Upper lobe of right lung (tissue), 1 donor: ENCODE data around the gene TBC1D19. TPM values are rescaled to one million over a fixed set of nuclear protein-coding genes. Genes with fewer than 3 reads are reported as not detected.

ENCODE experiments used
- ATAC-seq: fragments of 200-7000 bp; cut with Tn5 transposase; one replicate; pipeline ENCODE4 v1.9.1; 2020; ENCODE audit warnings: mild to moderate bottlenecking, moderate library complexity
- DNase-seq: peaks from one replicate; pipeline ENCODE4 v3.0.0-alpha.2; 2020
- H3K27ac ChIP-seq: fragments of 200-600 bp; one replicate; pipeline ENCODE4 v1.8.0; 2022
- H3K27me3 ChIP-seq: fragments of 200-600 bp; one replicate; pipeline ENCODE4 v1.8.0; 2022; ENCODE audit warnings: mild to moderate bottlenecking
- H3K36me3 ChIP-seq: fragments of 200-600 bp; one replicate; pipeline ENCODE4 v1.8.0; 2022
- H3K4me1 ChIP-seq: fragments of 200-600 bp; one replicate; pipeline ENCODE4 v1.8.0; 2022
- H3K4me3 ChIP-seq: fragments of 200-600 bp; one replicate; pipeline ENCODE4 v1.8.0; 2022; ENCODE audit warnings: mild to moderate bottlenecking
- H3K9me3 ChIP-seq: fragments of 200-600 bp; one replicate; pipeline ENCODE4 v1.8.0; 2022
- CTCF ChIP-seq: fragments of 200-600 bp; IDR thresholded peaks from one replicate; pipeline ENCODE4 v1.8.0; 2022; ENCODE audit warnings: antibody characterized with exemption
- intact Hi-C: fragments of 100-400 bp; cut with DNase I; formaldehyde crosslinking; loops from one replicate; pipeline ENCODE4 v1.11.0; 2022
- total RNA-seq: library from RNA; stranded (reverse); fragmentation: NEBNext Ultra II Directional; extraction: Animal tissue kit (Norgen Biotek cat#: 25700); gene quantifications from one replicate; pipeline ENCODE4 v1.2.1, GENCODE V29; 2021
- donor health status: DM: no; HTN: yes; CAD: no; lungs with severe emphysema.

Gene TBC1D19
- total RNA-seq, 1 donor from 2014 or later, result 10.0 TPM

- TF ChIP-seq CTCF, result no peak
- ATAC-seq, result no peak
- DNase-seq, result no peak
- Histone ChIP-seq H3K4me1 (peaks cover 11% of the 10 kb centered on the region), H3K4me3 (no peak overlapping the region), H3K27ac (no peak overlapping the region), H3K27me3 (no peaks in the 10 kb centered on the region), H3K9me3 (no peaks in the 10 kb centered on the region), H3K36me3 (no peaks in the 10 kb centered on the region)
- intact Hi-C loops, result no loop called here
Measured at GRCh38 chr4:26786916-26787315, 203.0 kb downstream of the TBC1D19 start.

GRCh38 chr4:26787461-26788340 lies 203.8 kb downstream of the TBC1D19 start:
- intact Hi-C loops, result no loop called here
- Histone ChIP-seq H3K36me3 (no peaks in the 10 kb centered on the region), H3K4me1 (peaks cover 11% of the 10 kb centered on the region), H3K27ac (no peak overlapping the region), H3K27me3 (no peaks in the 10 kb centered on the region), H3K9me3 (no peaks in the 10 kb centered on the region), H3K4me3 (no peak overlapping the region)
- TF ChIP-seq CTCF, result peak; percentile 37
- ATAC-seq (peak; percentile 67), DNase-seq (no peak)

- intact Hi-C loops, result no loop called here
- no peaks in the 10 kb centered on the region for H3K27me3 ChIP-seq
- no peak overlapping the region for H3K27ac ChIP-seq
- H3K36me3 ChIP-seq, result no peaks in the 10 kb centered on the region
- H3K4me3 ChIP-seq, result no peak overlapping the region
- no peaks in the 10 kb centered on the region for H3K9me3 ChIP-seq
- ATAC-seq (no peak), DNase-seq (no peak)
- peaks cover 11% of the 10 kb centered on the region for H3K4me1 ChIP-seq
- TF ChIP-seq CTCF, result no peak
Measured at GRCh38 chr4:26788341-26788733, 204.5 kb downstream of the TBC1D19 start.

GRCh38 chr4:26789208-26789607 lies 205.3 kb downstream of the TBC1D19 start:
- Histone ChIP-seq H3K36me3 (no peaks in the 10 kb centered on the region), H3K27ac (no peak overlapping the region), H3K4me1 (peaks cover 11% of the 10 kb centered on the region), H3K9me3 (no peaks in the 10 kb centered on the region), H3K27me3 (no peaks in the 10 kb centered on the region), H3K4me3 (no peak overlapping the region)
- intact Hi-C loops, result no loop called here
- DNase-seq, result no peak
- ATAC-seq, result no peak
- no peak for TF ChIP-seq CTCF

- TF ChIP-seq CTCF, result no peak
- DNase-seq (no peak), ATAC-seq (no peak)
- Histone ChIP-seq H3K4me3 (no peak overlapping the region), H3K9me3 (no peaks in the 10 kb centered on the region), H3K27ac (no peak overlapping the region), H3K27me3 (no peaks in the 10 kb centered on the region), H3K36me3 (no peaks in the 10 kb centered on the region), H3K4me1 (peaks cover 11% of the 10 kb centered on the region)
- intact Hi-C loops, result no loop called here
Measured at GRCh38 chr4:26791346-26791745, 207.5 kb downstream of the TBC1D19 start.
